NCI-H1694 (cell line): Measurements from ENCODE around the gene CSTB.
"Not testable (repeated sequence)": the region's sequence is repeated elsewhere in the genome, so short reads cannot be mapped to it uniquely, and the experiment has no call there.

ENCODE experiments used
- DNase-seq: peaks from one replicate; lab custom pipeline; 2025; lab: John Stamatoyannopoulos, UW

The CSTB gene

DNA sequence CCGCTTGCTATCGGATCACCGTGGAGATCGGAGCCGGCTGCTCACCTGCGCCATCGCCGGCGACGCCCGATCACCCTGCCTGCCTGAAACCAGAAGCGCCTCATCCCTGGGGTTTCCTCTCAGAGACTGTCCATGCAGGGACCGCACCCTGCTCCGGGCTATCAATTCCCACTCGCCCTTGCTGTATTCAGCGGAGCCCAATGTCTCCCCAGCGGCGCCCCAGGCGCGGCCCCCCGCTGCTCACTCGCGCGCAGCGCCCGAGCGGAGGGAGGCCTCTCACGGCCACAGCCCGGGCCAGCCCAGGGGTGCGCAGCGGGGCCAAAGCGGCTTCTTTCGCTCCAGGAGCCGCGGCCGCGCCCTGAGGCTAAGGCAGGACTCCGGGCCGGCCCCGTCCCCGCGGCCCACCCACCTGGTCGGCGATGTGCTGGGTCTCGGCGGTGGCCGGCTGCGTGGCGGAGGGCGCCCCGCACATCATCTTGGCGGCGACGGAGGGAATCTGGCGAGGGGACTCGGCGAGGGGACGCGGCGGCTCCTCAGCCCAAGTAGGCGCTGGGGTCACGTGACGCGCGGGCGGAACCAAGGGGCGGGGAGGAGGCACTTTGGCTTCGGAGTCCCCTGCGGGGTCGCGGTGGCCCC is at the start of gene CSTB:
Gene CSTB (minus strand): TSS at position 514 of the 636 bp plus-strand sequence. CDS start 39 bp downstream, at position 475.
- peak; percentile 60 for DNase-seq

- no peak for DNase-seq
Measured at GRCh38 chr21:43825242-43825935, 49.3 kb upstream of the CSTB start.

- DNase-seq: no peak
Measured at GRCh38 chr21:43824333-43825241, 48.5 kb upstream of the CSTB start.

- not testable (repeated sequence) for DNase-seq
Measured at GRCh38 chr21:43822741-43823140, 46.6 kb upstream of the CSTB start.

DNA sequence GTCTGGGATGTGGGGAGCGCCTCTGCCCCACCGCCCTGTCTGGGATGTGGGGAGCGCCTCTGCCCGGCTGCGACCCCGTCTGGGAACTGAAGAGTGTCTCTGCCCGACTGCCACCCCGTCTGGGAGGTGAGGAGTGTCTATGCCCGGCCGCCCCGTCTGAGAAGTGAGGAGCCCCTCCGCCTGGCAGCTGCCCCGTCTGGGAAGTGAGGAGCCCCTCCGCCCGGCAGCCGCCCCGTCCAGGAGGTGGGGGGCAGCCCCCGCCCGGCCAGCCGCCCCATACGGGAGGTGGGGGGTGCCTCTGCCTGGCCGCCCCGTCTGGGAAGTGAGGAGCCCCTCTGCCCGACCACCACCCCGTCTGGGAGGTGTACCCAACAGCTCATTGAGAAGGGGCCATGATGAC is 46.1 kb upstream of the CSTB start:
- not testable (repeated sequence) for DNase-seq

GRCh38 chr21:43820466-43820865 is 44.4 kb upstream of the CSTB start:
- DNase-seq: no peak

GRCh38 chr21:43819511-43820405 is 43.6 kb upstream of the CSTB start:
- DNase-seq: no peak

DNA sequence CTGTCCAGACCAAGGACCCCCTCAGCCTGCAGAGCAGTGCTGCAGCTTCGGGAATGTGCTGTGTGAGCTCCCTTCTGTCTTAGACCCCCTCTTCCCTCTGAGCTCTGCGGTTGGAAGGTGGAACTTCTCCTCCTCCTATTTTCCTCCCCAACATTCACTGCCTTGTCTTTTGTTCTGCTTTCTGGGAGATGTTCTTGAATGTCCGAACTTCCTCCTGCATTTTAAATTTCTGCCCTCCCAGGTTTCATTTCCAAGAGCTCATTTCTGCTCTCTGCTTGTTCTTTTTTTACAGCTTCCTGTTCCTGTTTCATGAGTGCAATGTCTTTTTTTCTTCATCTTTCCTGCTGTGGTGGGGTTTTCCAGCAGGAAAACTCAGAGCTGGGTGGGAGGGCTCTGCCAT is 42.6 kb upstream of the CSTB start:
- DNase-seq: no peak

- peak; percentile 64 for DNase-seq
Measured at GRCh38 chr21:43817157-43818086, 41.3 kb upstream of the CSTB start.

DNA sequence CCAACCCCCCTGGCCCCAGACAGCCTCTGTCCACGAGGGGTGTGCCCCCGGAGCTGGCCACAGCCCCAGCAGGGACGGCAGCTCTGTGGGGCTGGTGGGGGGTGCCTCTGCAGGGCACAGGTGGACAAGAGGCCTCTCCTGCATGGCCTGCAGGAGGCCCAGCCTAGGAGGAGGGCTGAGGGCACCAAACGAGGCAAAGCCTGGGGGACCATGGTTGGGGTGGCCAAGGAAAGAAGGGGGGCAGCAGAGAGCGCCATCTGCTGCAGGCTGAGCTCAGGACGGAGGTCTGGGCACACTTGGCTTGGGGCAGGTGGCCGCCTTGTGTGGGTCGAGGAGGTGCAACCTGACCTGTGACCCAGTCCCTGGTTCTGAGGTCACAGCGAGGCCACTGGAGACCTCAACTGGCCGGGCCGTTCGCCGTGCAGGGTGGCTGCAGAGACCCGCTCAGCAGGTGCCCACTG is 40.5 kb upstream of the CSTB start:
- DNase-seq: no peak

DNA sequence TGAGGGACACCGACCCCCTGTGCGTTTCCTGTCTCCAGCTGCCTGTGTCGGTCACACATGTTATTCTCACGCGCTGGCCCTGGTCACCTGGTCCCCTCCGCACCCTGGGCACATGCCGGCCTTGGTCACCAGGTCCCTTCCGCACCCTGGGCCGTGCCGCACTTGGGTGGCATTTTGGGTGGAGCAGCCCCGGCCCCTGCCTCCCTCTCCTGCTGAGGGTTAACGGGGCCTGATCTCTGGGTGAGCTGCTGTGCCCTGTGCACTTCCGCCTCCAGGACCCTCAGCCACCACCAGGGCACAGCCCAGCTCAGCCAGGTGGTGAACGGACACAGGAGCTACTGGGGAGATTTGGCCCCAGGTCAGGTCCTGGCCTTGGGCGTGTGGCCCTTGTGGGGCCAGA is 39.9 kb upstream of the CSTB start:
- DNase-seq: no peak

DNA sequence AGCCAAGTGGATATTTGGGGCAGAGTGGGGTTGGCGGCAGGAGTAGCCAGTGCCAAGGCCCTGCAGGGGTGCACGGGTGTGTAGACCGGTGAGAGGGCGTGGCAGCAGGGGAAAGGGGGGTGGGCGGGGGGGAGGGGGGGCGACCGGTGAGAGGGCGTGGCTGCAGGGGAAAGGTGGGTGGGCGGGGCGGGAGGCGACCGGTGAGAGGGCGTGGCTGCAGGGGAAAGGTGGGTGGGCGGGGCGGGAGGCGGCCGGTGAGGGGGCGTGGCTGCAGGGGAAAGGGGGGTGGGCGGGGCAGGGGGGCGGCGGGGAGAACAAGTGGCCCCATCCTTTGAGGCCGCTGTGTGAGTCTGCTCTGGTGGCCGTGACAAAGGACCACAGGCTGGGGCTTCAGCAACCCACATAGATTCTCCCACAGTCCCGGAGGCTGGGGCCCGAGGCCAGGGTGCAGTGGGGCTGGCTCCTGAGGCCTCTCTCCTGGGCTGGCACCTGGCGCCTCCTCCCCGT is 39.1 kb upstream of the CSTB start:
- no peak for DNase-seq

- no peak for DNase-seq
Measured at GRCh38 chr21:43814215-43815106, 38.4 kb upstream of the CSTB start.

GRCh38 chr21:43813656-43813980 is 37.5 kb upstream of the CSTB start:
- no peak for DNase-seq

GRCh38 chr21:43812957-43813655 is 37.0 kb upstream of the CSTB start:
- no peak for DNase-seq

GRCh38 chr21:43812139-43812821 is 36.2 kb upstream of the CSTB start:
- DNase-seq: peak; percentile 83

DNA sequence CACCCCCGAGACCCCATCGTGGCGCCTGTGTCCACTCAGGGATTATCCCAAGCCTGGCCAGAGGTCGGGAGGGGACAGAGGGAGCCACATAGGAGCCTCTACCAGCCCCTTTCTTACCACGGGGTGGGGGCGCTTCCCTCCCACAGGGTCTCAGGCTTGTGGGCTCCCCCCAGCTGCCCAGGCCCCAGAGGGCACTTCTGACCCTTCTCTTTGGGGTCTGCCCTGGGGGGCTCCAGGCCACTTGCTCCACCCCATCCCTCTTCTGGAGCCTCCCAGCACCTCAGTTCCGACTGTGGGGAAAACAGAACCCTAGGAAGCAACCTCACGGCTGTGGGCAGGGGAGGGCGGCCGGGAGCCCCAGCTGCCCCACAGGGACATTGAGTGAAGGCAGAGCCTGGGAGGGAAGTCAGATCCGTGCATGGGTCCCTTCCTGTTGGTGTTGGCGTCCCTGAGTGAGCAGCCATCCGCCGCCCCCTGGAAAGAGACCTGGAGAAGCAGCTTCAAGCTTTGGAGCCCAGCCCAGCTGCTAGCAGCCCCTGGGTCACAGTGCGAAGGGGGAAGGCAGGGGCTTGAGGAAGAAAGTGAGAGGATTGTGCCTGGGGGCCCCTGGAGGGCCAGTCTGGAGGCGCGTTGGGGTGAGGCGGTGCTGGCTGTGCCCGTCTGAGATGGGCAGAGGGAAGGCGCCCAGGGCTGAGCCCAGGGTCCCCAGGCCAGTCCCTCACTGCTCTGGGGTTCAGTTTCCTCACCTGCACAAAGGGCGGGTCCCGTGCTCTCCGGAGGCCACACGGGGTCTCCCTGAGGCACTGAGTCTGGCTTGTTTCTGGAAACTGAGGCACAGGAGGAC is 35.4 kb upstream of the CSTB start:
- peak; percentile 33 for DNase-seq
